GM12878 (cell line): ENCODE data around the gene SLC35A2. TPM values are rescaled to one million over a fixed set of nuclear protein-coding genes. Genes with fewer than 3 reads are reported as not detected.

Experiments used
- BCL11A ChIP-seq: IDR thresholded peaks from 2 replicates; pipeline ENCODE4 v1.6.1; 2011; ENCODE audit warnings: low read depth, low read length
- CEBPZ ChIP-seq: fragments of 150-350 bp; IDR thresholded peaks from 2 replicates; pipeline ENCODE4 v1.6.1; 2016; ENCODE audit warnings: low read depth, low read length
- GATAD2B ChIP-seq: fragments of 450-650 bp; conservative IDR thresholded peaks from 2 replicates; pipeline ENCODE4 v1.6.1; 2017; ENCODE audit warnings: low read depth, mild to moderate bottlenecking, moderate library complexity
- MLLT1 ChIP-seq: fragments of 450-650 bp; IDR thresholded peaks from 2 replicates; pipeline ENCODE4 v1.6.1; 2016; ENCODE audit warnings: mild to moderate bottlenecking
- SREBF1 ChIP-seq: IDR thresholded peaks from 2 replicates; pipeline ENCODE4 v1.6.1; 2012; ENCODE audit warnings: mild to moderate bottlenecking, low read length
- TCF3 ChIP-seq: IDR thresholded peaks from 2 replicates; pipeline ENCODE4 v1.6.1; 2012; ENCODE audit warnings: low read depth, mild to moderate bottlenecking, low read length, borderline replicate concordance; ENCODE audit not compliant: insufficient read depth
- ZBED1 ChIP-seq: IDR thresholded peaks from 2 replicates; pipeline ENCODE4 v1.6.1; 2016; ENCODE audit warnings: borderline replicate concordance
- ZNF274 ChIP-seq: IDR thresholded peaks from one replicate; pipeline ENCODE4 v1.8.0; 2011; ENCODE audit not compliant: insufficient read length, insufficient read depth
- polyA plus RNA-seq, 11 experiments: library from polyadenylated mRNA; depleted of rRNA in 4 of 11; unstranded in 6 of 11; stranded (reverse) in 5 of 11; fragments of >200 nt; fragmentation: Nextera tagmentation in 4 of 11; fragmentation: Illumina TruSeq in 1 of 11; extraction: Ambion mirVana in 4 of 11; extraction: Trizol in 1 of 11; gene quantifications; 1 replicate in 1 of 11; 2 replicates in 10 of 11; pipeline versions ENCODE4 v1.2.1 to v1.2.3, GENCODE V29; 2011 to 2016; ENCODE audit warnings: inconsistent platforms in 2 of 11, missing spikeins in 2 of 11, low read depth in 1 of 11
- total RNA-seq, 4 experiments: library from RNA; depleted of rRNA in 3 of 4; stranded (reverse); fragments of >200 nt in 3 of 4; fragmentation: Illumina TruSeq in 1 of 4; extraction: Trizol in 1 of 4; gene quantifications; 2 replicates each; pipeline versions ENCODE4 v1.2.1 to v1.2.3, GENCODE V29; 2013 to 2021
- TF ChIP-seq, protein P1 (sequence below): fragments of 450-650 bp; IDR thresholded peaks from 2 replicates; pipeline ENCODE4 v1.6.1; 2016; ENCODE audit warnings: mild to moderate bottlenecking, moderate library complexity, borderline replicate concordance
- TF ChIP-seq, protein P2 (sequence below): IDR thresholded peaks from 2 replicates; pipeline ENCODE4 v1.6.1; 2012; ENCODE audit warnings: improper control_type of control experiment, low read depth, low read length; ENCODE audit not compliant: insufficient replicate concordance
- TF ChIP-seq, protein P3 (sequence below), 3 experiments: IDR thresholded peaks in 2 of 3; conservative IDR thresholded peaks in 1 of 3; 2 replicates each; pipeline ENCODE4 v1.5.1; 2011; ENCODE audit warnings: low read depth in 3 of 3, low read length in 3 of 3, mild to moderate bottlenecking in 3 of 3, control low read depth in 2 of 3, moderate library complexity in 2 of 3, inconsistent platforms in 1 of 3, mixed read lengths in 1 of 3; ENCODE audit not compliant: control insufficient read depth in 2 of 3, insufficient read depth in 1 of 3; ENCODE audit errors: extremely low read depth in 1 of 3

Gene SLC35A2
- total and polyA plus RNA-seq, 10 of the 15 experiments (the other 5 are each of a cell fraction or from before 2014, with no cell fraction given) = 2.1 to 27.4 (median 14.9) TPM

DNA sequence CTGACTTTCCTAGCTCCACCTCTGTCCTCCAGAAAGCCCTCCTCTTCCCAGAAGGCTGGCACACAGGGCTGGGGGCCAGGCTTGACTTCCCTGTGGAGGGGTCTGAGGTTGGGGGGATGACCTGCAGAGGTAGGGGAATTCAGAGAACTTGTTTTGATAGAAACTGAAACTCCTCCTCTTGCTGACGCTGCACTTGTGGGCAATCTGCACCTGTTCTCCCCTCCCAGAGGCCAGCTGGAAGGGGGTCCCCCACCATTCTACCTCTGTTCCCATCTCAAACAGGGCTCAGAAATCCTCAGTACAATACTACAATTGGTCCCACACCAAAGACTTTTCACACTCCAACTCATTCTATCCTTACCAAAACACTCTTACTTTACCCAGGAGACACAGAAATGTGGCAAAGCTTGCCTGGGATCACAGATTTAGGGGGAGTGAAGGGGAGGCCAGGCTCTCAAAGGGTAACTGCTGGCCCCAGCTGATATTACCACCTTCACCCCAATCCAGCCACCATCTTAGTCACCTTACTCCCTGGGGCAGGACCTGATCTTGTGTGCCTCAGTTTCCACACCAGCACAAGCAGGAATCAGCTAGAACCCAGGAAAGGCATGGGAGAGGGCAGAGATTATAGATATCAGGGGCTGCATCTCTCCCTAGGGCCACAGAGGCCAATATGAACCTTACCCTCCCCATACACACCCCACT lies 27.4 kb upstream of the SLC35A2 start (continued):
- TF ChIP-seq MLLT1 (no peak), ZBED1 (no peak), BCL11A (peak; percentile 82), GATAD2B (peak; percentile 65; the same call in 1 of the 2 replicates), TCF3 (peak; percentile 98), ZNF274 (no peak), SREBF1 (no peak), CEBPZ (no peak)
- TF ChIP-seq, protein P1, sequence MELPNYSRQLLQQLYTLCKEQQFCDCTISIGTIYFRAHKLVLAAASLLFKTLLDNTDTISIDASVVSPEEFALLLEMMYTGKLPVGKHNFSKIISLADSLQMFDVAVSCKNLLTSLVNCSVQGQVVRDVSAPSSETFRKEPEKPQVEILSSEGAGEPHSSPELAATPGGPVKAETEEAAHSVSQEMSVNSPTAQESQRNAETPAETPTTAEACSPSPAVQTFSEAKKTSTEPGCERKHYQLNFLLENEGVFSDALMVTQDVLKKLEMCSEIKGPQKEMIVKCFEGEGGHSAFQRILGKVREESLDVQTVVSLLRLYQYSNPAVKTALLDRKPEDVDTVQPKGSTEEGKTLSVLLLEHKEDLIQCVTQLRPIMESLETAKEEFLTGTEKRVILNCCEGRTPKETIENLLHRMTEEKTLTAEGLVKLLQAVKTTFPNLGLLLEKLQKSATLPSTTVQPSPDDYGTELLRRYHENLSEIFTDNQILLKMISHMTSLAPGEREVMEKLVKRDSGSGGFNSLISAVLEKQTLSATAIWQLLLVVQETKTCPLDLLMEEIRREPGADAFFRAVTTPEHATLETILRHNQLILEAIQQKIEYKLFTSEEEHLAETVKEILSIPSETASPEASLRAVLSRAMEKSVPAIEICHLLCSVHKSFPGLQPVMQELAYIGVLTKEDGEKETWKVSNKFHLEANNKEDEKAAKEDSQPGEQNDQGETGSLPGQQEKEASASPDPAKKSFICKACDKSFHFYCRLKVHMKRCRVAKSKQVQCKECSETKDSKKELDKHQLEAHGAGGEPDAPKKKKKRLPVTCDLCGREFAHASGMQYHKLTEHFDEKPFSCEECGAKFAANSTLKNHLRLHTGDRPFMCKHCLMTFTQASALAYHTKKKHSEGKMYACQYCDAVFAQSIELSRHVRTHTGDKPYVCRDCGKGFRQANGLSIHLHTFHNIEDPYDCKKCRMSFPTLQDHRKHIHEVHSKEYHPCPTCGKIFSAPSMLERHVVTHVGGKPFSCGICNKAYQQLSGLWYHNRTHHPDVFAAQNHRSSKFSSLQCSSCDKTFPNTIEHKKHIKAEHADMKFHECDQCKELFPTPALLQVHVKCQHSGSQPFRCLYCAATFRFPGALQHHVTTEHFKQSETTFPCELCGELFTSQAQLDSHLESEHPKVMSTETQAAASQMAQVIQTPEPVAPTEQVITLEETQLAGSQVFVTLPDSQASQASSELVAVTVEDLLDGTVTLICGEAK = no peak
- TF ChIP-seq, protein P2, sequence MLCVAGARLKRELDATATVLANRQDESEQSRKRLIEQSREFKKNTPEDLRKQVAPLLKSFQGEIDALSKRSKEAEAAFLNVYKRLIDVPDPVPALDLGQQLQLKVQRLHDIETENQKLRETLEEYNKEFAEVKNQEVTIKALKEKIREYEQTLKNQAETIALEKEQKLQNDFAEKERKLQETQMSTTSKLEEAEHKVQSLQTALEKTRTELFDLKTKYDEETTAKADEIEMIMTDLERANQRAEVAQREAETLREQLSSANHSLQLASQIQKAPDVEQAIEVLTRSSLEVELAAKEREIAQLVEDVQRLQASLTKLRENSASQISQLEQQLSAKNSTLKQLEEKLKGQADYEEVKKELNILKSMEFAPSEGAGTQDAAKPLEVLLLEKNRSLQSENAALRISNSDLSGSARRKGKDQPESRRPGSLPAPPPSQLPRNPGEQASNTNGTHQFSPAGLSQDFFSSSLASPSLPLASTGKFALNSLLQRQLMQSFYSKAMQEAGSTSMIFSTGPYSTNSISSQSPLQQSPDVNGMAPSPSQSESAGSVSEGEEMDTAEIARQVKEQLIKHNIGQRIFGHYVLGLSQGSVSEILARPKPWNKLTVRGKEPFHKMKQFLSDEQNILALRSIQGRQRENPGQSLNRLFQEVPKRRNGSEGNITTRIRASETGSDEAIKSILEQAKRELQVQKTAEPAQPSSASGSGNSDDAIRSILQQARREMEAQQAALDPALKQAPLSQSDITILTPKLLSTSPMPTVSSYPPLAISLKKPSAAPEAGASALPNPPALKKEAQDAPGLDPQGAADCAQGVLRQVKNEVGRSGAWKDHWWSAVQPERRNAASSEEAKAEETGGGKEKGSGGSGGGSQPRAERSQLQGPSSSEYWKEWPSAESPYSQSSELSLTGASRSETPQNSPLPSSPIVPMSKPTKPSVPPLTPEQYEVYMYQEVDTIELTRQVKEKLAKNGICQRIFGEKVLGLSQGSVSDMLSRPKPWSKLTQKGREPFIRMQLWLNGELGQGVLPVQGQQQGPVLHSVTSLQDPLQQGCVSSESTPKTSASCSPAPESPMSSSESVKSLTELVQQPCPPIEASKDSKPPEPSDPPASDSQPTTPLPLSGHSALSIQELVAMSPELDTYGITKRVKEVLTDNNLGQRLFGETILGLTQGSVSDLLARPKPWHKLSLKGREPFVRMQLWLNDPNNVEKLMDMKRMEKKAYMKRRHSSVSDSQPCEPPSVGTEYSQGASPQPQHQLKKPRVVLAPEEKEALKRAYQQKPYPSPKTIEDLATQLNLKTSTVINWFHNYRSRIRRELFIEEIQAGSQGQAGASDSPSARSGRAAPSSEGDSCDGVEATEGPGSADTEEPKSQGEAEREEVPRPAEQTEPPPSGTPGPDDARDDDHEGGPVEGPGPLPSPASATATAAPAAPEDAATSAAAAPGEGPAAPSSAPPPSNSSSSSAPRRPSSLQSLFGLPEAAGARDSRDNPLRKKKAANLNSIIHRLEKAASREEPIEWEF = no peak
- TF ChIP-seq, protein P3, sequence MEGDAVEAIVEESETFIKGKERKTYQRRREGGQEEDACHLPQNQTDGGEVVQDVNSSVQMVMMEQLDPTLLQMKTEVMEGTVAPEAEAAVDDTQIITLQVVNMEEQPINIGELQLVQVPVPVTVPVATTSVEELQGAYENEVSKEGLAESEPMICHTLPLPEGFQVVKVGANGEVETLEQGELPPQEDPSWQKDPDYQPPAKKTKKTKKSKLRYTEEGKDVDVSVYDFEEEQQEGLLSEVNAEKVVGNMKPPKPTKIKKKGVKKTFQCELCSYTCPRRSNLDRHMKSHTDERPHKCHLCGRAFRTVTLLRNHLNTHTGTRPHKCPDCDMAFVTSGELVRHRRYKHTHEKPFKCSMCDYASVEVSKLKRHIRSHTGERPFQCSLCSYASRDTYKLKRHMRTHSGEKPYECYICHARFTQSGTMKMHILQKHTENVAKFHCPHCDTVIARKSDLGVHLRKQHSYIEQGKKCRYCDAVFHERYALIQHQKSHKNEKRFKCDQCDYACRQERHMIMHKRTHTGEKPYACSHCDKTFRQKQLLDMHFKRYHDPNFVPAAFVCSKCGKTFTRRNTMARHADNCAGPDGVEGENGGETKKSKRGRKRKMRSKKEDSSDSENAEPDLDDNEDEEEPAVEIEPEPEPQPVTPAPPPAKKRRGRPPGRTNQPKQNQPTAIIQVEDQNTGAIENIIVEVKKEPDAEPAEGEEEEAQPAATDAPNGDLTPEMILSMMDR (IDR thresholded peaks at IDR 0.05 in 2 of 3, conservative IDR thresholded peaks at IDR 0.05 in 1 of 3; ENCODE audit: control insufficient read depth in 2 of 3, extremely low read depth in 1 of 3, insufficient read depth in 1 of 3, low read depth in 3 of 3, low read length in 3 of 3) = no peak
